ENCODE data around the gene PCBP3. TPM values are rescaled to one million over a fixed set of nuclear protein-coding genes. Genes with fewer than 3 reads are reported as not detected.

The PCBP3 gene
- total and polyA plus RNA-seq, 2 of the 8 experiments (the other 6 are each of a cell fraction or from before 2014, with no cell fraction given): 3.5 to 6.3 TPM

DNA sequence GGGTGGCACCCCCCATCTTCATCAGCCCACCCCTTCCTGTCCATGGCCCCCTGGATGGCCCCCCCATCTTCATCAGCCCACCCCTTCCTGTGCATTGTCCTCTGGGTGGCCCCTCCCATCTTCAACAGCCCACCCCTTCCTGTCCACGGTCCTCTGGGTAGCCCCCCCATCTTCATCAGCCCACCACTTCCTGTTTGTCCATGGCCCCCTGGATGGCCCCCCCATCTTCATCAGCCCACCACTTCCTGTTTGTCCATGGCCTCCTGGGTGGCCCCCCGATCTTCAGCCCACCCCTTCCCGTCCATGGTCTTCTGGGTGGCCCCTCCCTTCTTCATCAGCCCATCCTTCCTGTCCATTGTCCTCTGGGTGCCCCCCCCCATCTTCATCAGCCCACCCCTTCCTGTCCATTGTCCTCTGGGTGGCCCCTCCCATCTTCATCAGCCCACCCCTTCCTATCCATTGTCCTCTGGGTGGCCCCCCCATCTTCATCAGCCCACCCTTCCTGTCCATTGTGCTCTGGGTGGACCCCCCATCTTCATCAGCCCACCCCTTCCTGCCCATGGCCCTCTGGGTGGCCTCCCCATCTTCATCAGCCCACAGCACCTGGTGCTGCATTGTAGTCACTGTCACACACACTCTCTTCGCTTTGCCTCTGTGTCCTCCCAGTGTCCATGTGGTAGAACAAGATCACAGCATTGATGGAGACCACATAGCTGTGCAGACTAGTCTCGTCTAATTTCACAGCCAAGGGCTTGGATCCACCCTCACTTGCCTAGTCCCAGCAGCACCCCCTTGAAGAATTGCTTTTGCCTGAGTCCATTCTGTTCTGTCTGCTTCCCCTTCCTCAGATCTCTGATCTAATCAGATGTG lies 95.9 kb downstream of the PCBP3 start:
- H3K4me2 ChIP-seq (ENCODE audit: insufficient read depth in 1 of 2, low read depth in 2 of 2, low read length in 2 of 2): no peak overlapping the region
- H4K20me1 ChIP-seq (replicated peaks in 1 of 2; ENCODE audit: control insufficient read depth in 1 of 2, insufficient read depth in 2 of 2, low read length in 2 of 2): peaks cover 0 to 4% of the 10 kb centered on the region in 2 experiments
- no peak overlapping the region for H2BK20ac ChIP-seq (ENCODE audit: low read length)
- no peak overlapping the region for H2BK5ac ChIP-seq (ENCODE audit: low read depth, low read length)
- H2AK5ac ChIP-seq (ENCODE audit: low read depth, low read length): no peak overlapping the region
- no peak overlapping the region for H3K4me3 ChIP-seq (ENCODE audit: extremely low read depth in 1 of 4, insufficient read depth in 2 of 4, low read depth in 3 of 4, low read length in 4 of 4)
- no peak overlapping the region for H4K8ac ChIP-seq (ENCODE audit: extremely low read depth, insufficient read depth, low read length)
- H3K79me1 ChIP-seq (ENCODE audit: low read depth, low read length): no peaks in the 10 kb centered on the region
- no peak overlapping the region for H3K23ac ChIP-seq (ENCODE audit: insufficient read length)
- no peak overlapping the region for H3K18ac ChIP-seq (ENCODE audit: extremely low read depth, low read length)
- no peak overlapping the region for H2AFZ ChIP-seq (ENCODE audit: low read length)
- 94% methylated on average over 2 of the region's 5 CpGs; no CpG with 5 or more reads in 1 of the 2 experiments for WGBS, 2 experiments (ENCODE audit: extremely low coverage in 1 of 2, insufficient coverage in 1 of 2, insufficient read length in 1 of 2, insufficient replicate concordance in 2 of 2, low coverage in 1 of 2, low lambda C conversion rate in 2 of 2, missing lambda C conversion rate in 1 of 2)
- no peak overlapping the region for H3K4ac ChIP-seq (replicated peaks; ENCODE audit: insufficient read length, low read depth, low read length)
- H3K14ac ChIP-seq (ENCODE audit: insufficient read length): no peak overlapping the region
- H3K79me2 ChIP-seq (ENCODE audit: control insufficient read depth in 1 of 2, insufficient read depth in 2 of 2, low read length in 2 of 2): no peaks in the 10 kb centered on the region
- no peak overlapping the region for H3K27ac ChIP-seq (ENCODE audit: low read depth, low read length)
- CTCF ChIA-PET (ENCODE audit: partially characterized antibody): interaction anchor here (0.7 to 1.2 kb wide), 3 partner anchors 9 to 108 kb away, joined by 4 to 7 read pairs (median 4); no protein-coding TSS in a partner anchor
- no peak overlapping the region for H4K91ac ChIP-seq (replicated peaks; ENCODE audit: insufficient read length, low read length)
- FAIRE-seq (no peak), DNase-seq (ENCODE audit: low read depth in 1 of 2, low spot score in 2 of 2) (no peak)
- H2BK15ac ChIP-seq (ENCODE audit: low read length): 0 out of 2 replicates have a peak overlapping the region, but pooled peaks have one; percentile 72
- no peak overlapping the region for H4K5ac ChIP-seq (ENCODE audit: insufficient read length, low read depth, low read length)
- no peak overlapping the region for H3K56ac ChIP-seq (replicated peaks; ENCODE audit: insufficient read length, low read depth, low read length)
- no peak overlapping the region for H2BK12ac ChIP-seq (ENCODE audit: low read depth, low read length)
- no peaks in the 10 kb centered on the region for H3K9me3 ChIP-seq (ENCODE audit: insufficient read depth in 2 of 2, low read depth in 1 of 2, low read length in 1 of 2)
- no peaks in the 10 kb centered on the region; a peak in 1 of 7 replicates for H3K27me3 ChIP-seq (replicated peaks in 1 of 4; ENCODE audit: control insufficient read depth in 3 of 4, extremely low read depth in 1 of 4, insufficient read depth in 3 of 4, low read length in 3 of 4)
- no peak overlapping the region for H3K9ac ChIP-seq (replicated peaks in 1 of 4; ENCODE audit: extremely low read depth in 1 of 4, low read depth in 3 of 4, low read length in 3 of 4)
- no peaks in the 10 kb centered on the region; a peak in 1 of 7 replicates for H3K4me1 ChIP-seq (replicated peaks in 1 of 4; ENCODE audit: control insufficient read depth in 3 of 4, insufficient read depth in 4 of 4, low read length in 3 of 4)
- H3K23me2 ChIP-seq (ENCODE audit: low read depth, low read length): peaks cover 4% of the 10 kb centered on the region; the same call in 1 of the 2 replicates
- POLR2A ChIA-PET (ENCODE audit: partially characterized antibody): no interaction called here
- no peaks in the 10 kb centered on the region for H3K36me3 ChIP-seq (ENCODE audit: control insufficient read depth in 2 of 4, insufficient read depth in 4 of 4, low read length in 3 of 4)
- H2BK120ac ChIP-seq (replicated peaks; ENCODE audit: low read depth, low read length): no peak overlapping the region
- TF ChIP-seq JUN (IDR thresholded peaks at IDR 0.05; ENCODE audit: low read depth, low read length) (no peak), ATF3 (IDR thresholded peaks at IDR 0.05; ENCODE audit: insufficient read depth, low read depth, low read length) (no peak), CHD1 (IDR thresholded peaks at IDR 0.05; ENCODE audit: low read depth, low read length) (no peak), RNF2 (IDR thresholded peaks at IDR 0.05; ENCODE audit: borderline replicate concordance, low read depth, low read length, missing control alignments, poor library complexity, severe bottlenecking) (no peak), KDM1A (IDR thresholded peaks at IDR 0.05; ENCODE audit: borderline replicate concordance, low read length) (no peak), GABPA (IDR thresholded peaks at IDR 0.05; ENCODE audit: borderline replicate concordance, insufficient read depth, low read length) (no peak), RXRA (IDR thresholded peaks at IDR 0.05; ENCODE audit: insufficient read depth, low read depth, low read length) (no peak), SUZ12 (IDR thresholded peaks at IDR 0.05; ENCODE audit: low read length) (no peak), CTBP2 (IDR thresholded peaks at IDR 0.05; ENCODE audit: borderline replicate concordance, insufficient read depth, insufficient read length, low read length) (no peak), CHD2 (IDR thresholded peaks at IDR 0.05; ENCODE audit: low read length) (no peak)
